PC-9 (cell line): Measurements from ENCODE around the gene FEV. TPM values are rescaled to one million over a fixed set of nuclear protein-coding genes. Genes with fewer than 3 reads are reported as not detected.

ENCODE experiments used
- BruUV-seq: library from RNA; stranded (reverse); fragments of 400-500 nt; replicated peaks from 2 replicates; lab custom pipeline; 2021; lab: Mats Ljungman, UMichigan
- CTCF ChIA-PET: fragments of 300-600 bp; sonication (Branson Sonifier 250); formaldehyde crosslinking; loops from one replicate; lab custom pipeline; 2022; ENCODE audit warnings: antibody characterized with exemption; lab: Charles Lee
- POLR2A ChIA-PET: fragments of 300-600 bp; sonication (Branson Sonifier 250); formaldehyde crosslinking; loops from one replicate; lab custom pipeline; 2022; ENCODE audit warnings: antibody characterized with exemption; ENCODE audit not compliant: unreplicated experiment; lab: Charles Lee
- DNase-seq, 2 experiments: peaks; one replicate each; pipeline versions ENCODE4 v3.0.0 to v3.0.0-alpha.2; 2015 to 2022; ENCODE audit warnings: mixed read lengths in 1 of 2
- H2AFZ ChIP-seq: fragments of 200-600 bp; sonication (generic); 2 replicates; pipeline ENCODE4 v1.8.1; 2017; ENCODE audit warnings: antibody characterized with exemption
- H3F3A ChIP-seq: fragments of 200-600 bp; sonication (generic); 2 replicates; pipeline ENCODE4 v1.8.1; 2017; ENCODE audit warnings: antibody characterized with exemption, mild to moderate bottlenecking, low read depth; ENCODE audit not compliant: insufficient read depth
- H3K27ac ChIP-seq: fragments of 200-600 bp; sonication (generic); 2 replicates; pipeline ENCODE4 v1.6.1; 2016; ENCODE audit warnings: mixed run types
- H3K27me3 ChIP-seq: fragments of 200-600 bp; sonication (generic); 2 replicates; pipeline ENCODE4 v1.6.1; 2016; ENCODE audit warnings: low read depth, mixed run types; ENCODE audit not compliant: insufficient read depth
- H3K36me3 ChIP-seq: fragments of 200-600 bp; sonication (generic); 2 replicates; pipeline ENCODE4 v1.6.1; 2016; ENCODE audit warnings: low read depth, mixed run types
- H3K4me1 ChIP-seq: fragments of 200-600 bp; sonication (generic); replicated peaks from 2 replicates; pipeline ENCODE4 v1.6.1; 2016; ENCODE audit warnings: mixed run types; ENCODE audit not compliant: insufficient read depth
- H3K4me2 ChIP-seq: fragments of 200-600 bp; sonication (generic); 2 replicates; pipeline ENCODE4 v1.6.1; 2017; ENCODE audit warnings: mixed run types
- H3K4me3 ChIP-seq: fragments of 200-600 bp; sonication (generic); 2 replicates; pipeline ENCODE4 v1.6.1; 2016; ENCODE audit warnings: mixed run types
- H3K79me2 ChIP-seq: fragments of 200-600 bp; sonication (generic); 2 replicates; pipeline ENCODE4 v1.6.1; 2017; ENCODE audit warnings: low read depth, mixed run types
- H3K9me2 ChIP-seq: fragments of 200-600 bp; sonication (generic); 2 replicates; pipeline ENCODE4 v1.8.1; 2017; ENCODE audit warnings: mild to moderate bottlenecking; ENCODE audit not compliant: insufficient read depth
- H3K9me3 ChIP-seq: fragments of 200-600 bp; sonication (generic); 2 replicates; pipeline ENCODE4 v1.8.1; 2016; ENCODE audit warnings: low read depth; ENCODE audit not compliant: insufficient read depth
- H4K20me1 ChIP-seq: fragments of 200-600 bp; sonication (generic); 2 replicates; pipeline ENCODE4 v1.8.1; 2017; ENCODE audit not compliant: insufficient read depth
- CTCF ChIP-seq: fragments of 200-600 bp; sonication (generic); conservative IDR thresholded peaks from 2 replicates; pipeline ENCODE4 v1.6.1; 2017; ENCODE audit warnings: mixed run types, antibody characterized with exemption, mild to moderate bottlenecking, moderate library complexity
- EZH2 ChIP-seq: fragments of 200-600 bp; sonication (generic); IDR thresholded peaks from 2 replicates; pipeline ENCODE4 v1.8.0; 2017; ENCODE audit warnings: antibody characterized with exemption, low read depth
- intact Hi-C: fragments of 100-400 bp; cut with micrococcal nuclease; formaldehyde crosslinking; loops from one replicate; pipeline ENCODE4 v1.10.0; 2022; ENCODE audit not compliant: unreplicated experiment
- total RNA-seq: library from RNA; stranded (reverse); gene quantifications from 2 replicates; pipeline ENCODE4 v1.2.3, GENCODE V29; 2021

FEV gene
- total RNA-seq, 1 experiment from 2014 or later = not detected

DNA sequence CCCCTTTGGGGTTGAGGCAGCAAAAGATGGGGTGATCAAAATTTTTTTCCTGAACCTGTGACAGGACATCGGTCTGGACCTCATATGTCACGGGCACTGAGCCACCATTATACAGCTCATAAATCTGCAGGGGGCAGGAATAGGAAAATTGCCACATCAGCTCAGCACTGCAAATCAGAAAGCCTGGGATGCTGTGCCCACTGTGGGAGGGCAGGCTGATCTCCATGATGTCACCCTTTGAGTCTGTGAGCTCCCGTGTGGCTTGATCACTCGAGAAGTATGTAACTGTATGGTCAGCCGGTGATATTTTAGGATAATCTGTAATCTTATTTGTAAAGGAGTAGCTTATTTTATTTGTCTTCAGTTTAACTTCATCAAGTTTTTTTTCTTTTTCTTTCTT, 25.9 kb upstream of the FEV start:
- Histone ChIP-seq H3K9me2 (no peaks in the 10 kb centered on the region), H3K9me3 (no peaks in the 10 kb centered on the region), H2AFZ (no peak overlapping the region), H3K79me2 (no peaks in the 10 kb centered on the region), H3F3A (no peaks in the 10 kb centered on the region), H4K20me1 (no peaks in the 10 kb centered on the region), H3K27ac (no peak overlapping the region), H3K4me2 (no peak overlapping the region), H3K4me3 (no peak overlapping the region), H3K27me3 (peaks cover 30% of the 10 kb centered on the region), H3K4me1 (no peaks in the 10 kb centered on the region), H3K36me3 (no peaks in the 10 kb centered on the region)
- no TSS peak for BruUV-seq
- ChIA-PET CTCF (interaction anchor here (0.6 to 1.0 kb wide), 5 partner anchors 9 to 145 kb away, joined by 4 to 8 read pairs (median 5); no protein-coding TSS in a partner anchor), POLR2A (no interaction called here)
- TF ChIP-seq EZH2 (no peak), CTCF (no peak)
- DNase-seq = no peak
- intact Hi-C loops = loop anchor here (5.0 kb wide), 1 partner anchor 521 kb away; no protein-coding TSS in a partner anchor

DNA sequence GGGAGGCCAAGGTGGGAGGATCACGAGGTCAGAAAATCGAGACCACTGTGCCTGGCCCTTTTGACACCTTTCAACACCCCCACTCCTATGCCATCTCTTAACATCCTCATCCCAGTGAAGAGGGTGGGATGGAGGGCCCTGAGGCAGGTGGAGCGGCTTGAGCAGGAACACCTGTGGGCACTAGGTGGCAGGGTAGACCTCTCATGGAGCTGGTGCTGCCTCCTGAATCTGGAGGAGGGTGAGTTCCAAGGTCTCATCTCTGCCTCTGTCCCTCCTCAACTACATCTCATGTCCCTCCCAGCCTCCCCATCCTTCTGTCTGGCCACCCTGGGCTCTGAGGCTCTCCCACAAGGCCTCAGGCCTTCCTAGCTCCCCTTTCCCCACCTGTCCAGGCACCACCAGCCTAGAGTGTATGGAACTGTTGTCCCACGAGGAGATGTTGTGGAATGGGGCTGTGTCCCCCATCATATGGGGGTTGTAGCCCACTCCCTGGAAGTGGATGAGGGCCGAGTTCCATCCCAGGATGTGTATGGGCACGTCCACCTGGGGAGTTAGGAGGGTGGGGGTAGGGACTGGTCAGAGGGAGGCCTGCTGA, 25.3 kb upstream of the FEV start:
- Histone ChIP-seq H3K27ac (no peak overlapping the region), H3K4me3 (no peak overlapping the region), H3K9me3 (no peaks in the 10 kb centered on the region), H3K36me3 (no peaks in the 10 kb centered on the region), H3K27me3 (peaks cover 24% of the 10 kb centered on the region), H3K9me2 (no peaks in the 10 kb centered on the region), H3K4me1 (no peaks in the 10 kb centered on the region), H3K79me2 (no peaks in the 10 kb centered on the region), H3F3A (no peaks in the 10 kb centered on the region), H4K20me1 (no peaks in the 10 kb centered on the region), H3K4me2 (no peak overlapping the region), H2AFZ (no peak overlapping the region)
- POLR2A ChIA-PET = no interaction called here
- CTCF ChIA-PET = interaction anchor here (0.6 to 1.0 kb wide), 8 partner anchors 8 to 448 kb away, joined by 3 to 6 read pairs (median 4); no protein-coding TSS in a partner anchor
- TF ChIP-seq EZH2 (no peak), CTCF (peak; percentile 73; the same call in 1 of the 2 replicates)
- BruUV-seq = no TSS peak
- intact Hi-C loops = loop anchor here (5.0 kb wide), 1 partner anchor 522 kb away; no protein-coding TSS in a partner anchor
- peak in 1 of 2 experiments; percentile 45 for DNase-seq

- ChIA-PET POLR2A (no interaction called here), CTCF (no interaction called here)
- Histone ChIP-seq H3K27ac (no peak overlapping the region), H3K4me3 (no peak overlapping the region), H3K79me2 (no peaks in the 10 kb centered on the region), H3K9me3 (no peaks in the 10 kb centered on the region), H3K27me3 (peaks cover 16% of the 10 kb centered on the region), H3K4me2 (no peak overlapping the region), H2AFZ (no peak overlapping the region), H3F3A (no peaks in the 10 kb centered on the region), H4K20me1 (no peaks in the 10 kb centered on the region), H3K9me2 (no peaks in the 10 kb centered on the region), H3K4me1 (no peaks in the 10 kb centered on the region), H3K36me3 (no peaks in the 10 kb centered on the region)
- DNase-seq = no peak
- intact Hi-C loops = no loop called here
- BruUV-seq = no TSS peak
- TF ChIP-seq EZH2 (no peak), CTCF (no peak)
Measured at GRCh38 chr2:219009294-219009693, 24.3 kb upstream of the FEV start.
